RWPE1 (cell line): ENCODE data around the gene MUC16.
A peak's percentile ranks its signal among the peaks of the same experiment; 100 is the strongest.

Source experiments
- CTCF ChIA-PET: fragments of 350-600 bp; sonication (Branson Sonifier 250); formaldehyde crosslinking; extraction: SDS; loops from one replicate; lab custom pipeline; 2021; lab: Yijun Ruan, JAX
- POLR2A ChIA-PET: fragments of 400-600 bp; formaldehyde crosslinking; extraction: SDS; loops from one replicate; lab custom pipeline; 2020; ENCODE audit warnings: antibody characterized with exemption; ENCODE audit not compliant: low non-redundant PET; lab: Yijun Ruan, JAX
- DNase-seq: peaks from one replicate; pipeline ENCODE4 v3.0.0; 2012; ENCODE audit warnings: low spot score
- H3K27ac ChIP-seq: fragments of 450-650 bp; 2 replicates; pipeline ENCODE4 v1.5.1; 2017
- TF ChIP-seq, protein P1 (sequence below): fragments of 450-650 bp; conservative IDR thresholded peaks from 2 replicates; pipeline ENCODE4 v1.5.1; 2017; ENCODE audit warnings: low read depth, mild to moderate bottlenecking

MUC16 gene

DNA sequence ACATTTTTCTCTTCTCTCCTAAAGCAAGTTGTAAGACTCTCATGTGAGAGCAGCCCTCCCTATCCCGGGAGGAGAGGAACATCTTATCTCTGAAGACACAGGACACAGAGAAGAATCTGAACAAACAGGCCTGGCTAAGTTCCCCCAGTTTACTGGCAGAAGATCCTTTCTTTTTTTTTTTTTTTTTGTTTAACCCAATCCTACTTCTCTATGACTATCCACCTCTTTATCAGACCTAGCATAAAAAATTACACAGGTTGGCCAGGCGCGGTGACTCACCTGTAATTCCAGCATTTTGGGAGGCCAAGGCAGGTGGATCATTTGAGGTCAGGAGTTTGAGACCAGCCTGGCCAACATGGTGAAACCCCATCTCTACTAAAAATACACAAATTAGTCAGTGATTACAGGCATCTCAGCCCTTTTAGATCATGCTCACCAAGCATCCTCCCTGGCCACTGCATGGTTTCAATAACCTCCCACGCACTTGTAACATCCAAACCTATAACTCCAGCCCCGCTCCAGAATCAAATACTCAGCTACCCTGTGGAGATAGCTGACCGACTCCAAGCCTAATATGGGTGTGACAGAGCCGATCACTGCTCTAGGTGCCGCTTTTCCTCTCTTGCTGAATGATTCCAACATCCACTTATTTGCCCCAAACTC lies 27.3 kb upstream of the MUC16 start:
- no peak overlapping the region for H3K27ac ChIP-seq
- CTCF ChIA-PET, result interaction anchor here (0.7 kb wide), 1 partner anchor 34 kb away, joined by 3 read pairs; no protein-coding TSS in a partner anchor
- DNase-seq, result no peak
- POLR2A ChIA-PET, result no interaction called here
- TF ChIP-seq, protein P1, sequence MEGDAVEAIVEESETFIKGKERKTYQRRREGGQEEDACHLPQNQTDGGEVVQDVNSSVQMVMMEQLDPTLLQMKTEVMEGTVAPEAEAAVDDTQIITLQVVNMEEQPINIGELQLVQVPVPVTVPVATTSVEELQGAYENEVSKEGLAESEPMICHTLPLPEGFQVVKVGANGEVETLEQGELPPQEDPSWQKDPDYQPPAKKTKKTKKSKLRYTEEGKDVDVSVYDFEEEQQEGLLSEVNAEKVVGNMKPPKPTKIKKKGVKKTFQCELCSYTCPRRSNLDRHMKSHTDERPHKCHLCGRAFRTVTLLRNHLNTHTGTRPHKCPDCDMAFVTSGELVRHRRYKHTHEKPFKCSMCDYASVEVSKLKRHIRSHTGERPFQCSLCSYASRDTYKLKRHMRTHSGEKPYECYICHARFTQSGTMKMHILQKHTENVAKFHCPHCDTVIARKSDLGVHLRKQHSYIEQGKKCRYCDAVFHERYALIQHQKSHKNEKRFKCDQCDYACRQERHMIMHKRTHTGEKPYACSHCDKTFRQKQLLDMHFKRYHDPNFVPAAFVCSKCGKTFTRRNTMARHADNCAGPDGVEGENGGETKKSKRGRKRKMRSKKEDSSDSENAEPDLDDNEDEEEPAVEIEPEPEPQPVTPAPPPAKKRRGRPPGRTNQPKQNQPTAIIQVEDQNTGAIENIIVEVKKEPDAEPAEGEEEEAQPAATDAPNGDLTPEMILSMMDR, result no peak

DNA sequence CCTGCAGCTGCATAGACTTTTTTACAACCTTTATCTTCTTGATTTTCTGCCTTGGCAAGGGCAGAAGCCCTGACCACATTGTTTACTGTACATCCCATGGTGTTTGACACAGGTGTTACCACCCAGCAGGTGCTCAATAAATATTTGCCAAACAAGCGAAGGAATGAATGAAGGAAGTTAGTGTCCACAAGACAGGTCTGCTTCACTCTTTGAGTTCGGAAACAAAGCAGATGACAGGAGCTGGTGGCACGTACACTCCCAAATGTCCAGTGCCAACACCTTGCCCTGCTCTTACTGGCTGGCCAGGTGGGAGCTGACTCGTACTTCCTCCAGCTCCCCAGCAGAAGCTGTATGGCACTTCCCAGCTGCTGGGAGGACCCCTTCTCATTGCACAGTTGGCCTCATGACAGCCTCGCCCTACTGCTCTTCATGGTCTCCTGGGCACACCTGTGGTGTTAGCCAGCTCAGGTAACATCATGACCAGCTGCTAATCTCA lies 22.0 kb upstream of the MUC16 start:
- POLR2A ChIA-PET, result no interaction called here
- CTCF ChIA-PET, result interaction anchor here (0.6 to 1.1 kb wide), 2 partner anchors 28 to 44 kb away, joined by 3 to 6 read pairs; no protein-coding TSS in a partner anchor
- DNase-seq, result no peak
- no peak overlapping the region for H3K27ac ChIP-seq
- TF ChIP-seq, protein P1, result no peak

DNA sequence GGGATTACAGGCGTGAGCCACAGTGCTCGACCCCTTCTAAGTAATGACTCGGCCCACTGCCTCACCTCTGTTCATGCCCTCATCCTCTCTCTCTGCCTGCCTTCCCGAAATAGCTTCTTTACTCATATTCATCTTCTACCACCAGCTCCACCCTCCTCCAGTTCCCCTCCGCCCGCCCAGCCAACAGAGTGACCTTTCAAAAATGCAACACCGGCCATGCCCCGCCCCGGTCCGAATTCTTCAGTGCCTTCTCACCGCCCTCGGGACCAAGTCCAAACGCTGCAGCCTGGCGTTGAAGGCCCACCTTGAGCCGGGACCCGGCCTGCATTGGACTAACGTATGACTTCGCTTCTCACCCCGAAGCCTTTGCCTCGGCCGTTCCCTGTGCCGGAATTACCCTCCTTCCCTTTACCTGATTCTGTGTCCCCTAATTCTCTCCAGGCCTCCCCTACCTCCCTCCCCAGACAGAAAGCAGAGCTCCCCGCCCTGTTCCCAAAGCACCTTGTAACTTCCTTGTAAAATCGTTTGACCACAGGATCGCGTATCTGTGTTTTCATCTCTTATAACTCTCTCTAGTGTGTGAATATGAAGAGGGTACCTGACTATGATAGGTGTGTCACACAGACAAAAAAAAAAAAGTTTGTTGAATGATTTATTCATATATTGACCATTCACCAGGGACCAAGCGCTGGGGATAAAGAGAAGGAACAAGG lies 8.1 kb upstream of the MUC16 start:
- CTCF ChIA-PET, result no interaction called here
- POLR2A ChIA-PET, result no interaction called here
- peak; percentile 32 for DNase-seq
- TF ChIP-seq, protein P1, result no peak
- H3K27ac ChIP-seq, result no peak overlapping the region

DNA sequence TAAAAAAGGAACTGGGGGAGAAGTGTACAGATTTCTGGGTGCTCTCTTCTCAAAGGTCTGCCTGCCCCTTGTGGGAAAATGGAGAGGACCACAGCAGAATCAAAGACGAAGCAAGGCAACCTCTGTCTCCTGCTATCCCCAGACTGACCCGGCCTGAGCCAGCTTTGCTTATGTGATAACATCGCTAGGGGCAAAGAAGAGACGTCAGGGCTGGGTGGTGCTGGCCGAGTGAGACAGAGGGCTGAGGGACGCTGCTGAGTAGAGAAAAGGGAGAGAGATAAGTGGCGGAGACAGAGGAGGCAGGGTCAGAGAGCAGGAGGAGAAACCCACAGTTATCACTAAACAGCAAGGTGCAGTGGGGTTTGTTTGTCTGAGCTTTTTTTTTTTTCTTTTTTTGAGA lies 4.6 kb upstream of the MUC16 start:
- TF ChIP-seq, protein P1, result no peak
- ChIA-PET POLR2A (no interaction called here), CTCF (no interaction called here)
- no peak for DNase-seq
- H3K27ac ChIP-seq, result no peak overlapping the region

DNA sequence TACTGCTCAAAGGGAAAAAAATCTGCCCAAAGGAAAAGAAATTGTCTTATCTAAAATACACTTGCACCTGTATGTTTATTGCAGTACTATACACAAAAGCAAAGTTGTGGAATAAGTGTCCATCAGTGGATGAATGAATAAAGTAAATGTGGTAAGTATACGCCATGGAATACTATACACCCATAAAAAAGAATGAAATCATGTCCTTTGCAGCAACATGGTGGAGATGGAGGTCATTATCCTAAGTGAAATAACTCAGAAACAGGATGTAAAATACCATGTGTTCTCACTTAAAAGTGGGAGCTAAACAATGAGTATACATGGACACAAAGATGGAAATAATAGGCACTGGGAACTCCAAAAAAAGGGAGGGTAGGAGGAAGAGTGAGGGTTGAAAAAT lies 3.8 kb upstream of the MUC16 start:
- no peak overlapping the region for H3K27ac ChIP-seq
- no peak for DNase-seq
- ChIA-PET POLR2A (no interaction called here), CTCF (no interaction called here)
- TF ChIP-seq, protein P1, result no peak

DNA sequence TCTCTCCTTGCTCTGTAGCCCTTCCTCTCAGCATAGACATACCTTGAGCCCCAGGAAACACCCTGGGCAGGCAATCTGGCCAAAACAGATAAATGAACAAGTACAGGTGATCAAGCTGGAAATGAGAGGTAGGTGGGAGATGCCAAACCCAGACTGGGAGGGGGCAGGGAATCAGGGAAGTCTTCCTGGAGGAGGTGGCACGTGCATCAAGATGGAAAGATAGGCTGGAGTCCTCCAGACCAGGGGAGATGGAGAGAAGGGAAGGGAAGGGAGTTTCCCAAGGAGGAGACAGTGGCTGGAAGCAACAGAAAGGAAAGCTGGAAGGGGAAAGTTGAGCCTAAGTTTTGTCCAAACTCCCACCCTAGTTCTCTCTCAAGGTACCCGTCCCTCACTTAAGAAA lies 1.7 kb upstream of the MUC16 start:
- DNase-seq, result no peak
- POLR2A ChIA-PET, result no interaction called here
- TF ChIP-seq, protein P1, result no peak
- CTCF ChIA-PET, result no interaction called here
- H3K27ac ChIP-seq, result no peak overlapping the region
